Measurements from ENCODE around the gene THOC2. TPM values are rescaled to one million over a fixed set of nuclear protein-coding genes. Genes with fewer than 3 reads are reported as not detected.
A peak's percentile ranks its signal among the peaks of the same experiment; 100 is the strongest.
"Not testable (repeated sequence)": the region's sequence is repeated elsewhere in the genome, so short reads cannot be mapped to it uniquely, and the experiment has no call there.

THOC2 gene
- 87.6 and 91.2 TPM in 2 replicates for total RNA-seq

- Mint-ChIP-seq H3K4me3 (peak within 1 kb of the TSS; percentile 96), H3K27me3 (ENCODE audit: insufficient read depth) (no peaks in the 10 kb centered on the region), H3K27ac (peak within 1 kb of the TSS; percentile 92), H3K9me3 (peaks cover 2% of the 10 kb centered on the region), H3K36me3 (ENCODE audit: low read depth) (peaks cover 1% of the 10 kb centered on the region), H3K4me1 (ENCODE audit: low read depth) (peaks cover 37% of the 10 kb centered on the region)
- intact Hi-C loops (cut with micrococcal nuclease): loop anchor here (1.0 to 10.0 kb wide), 2 partner anchors 32 to 48 kb away; no protein-coding TSS in a partner anchor
- peak; percentile 64 for DNase-seq (ENCODE audit: low spot score)
These were observed at the start of gene THOC2 for GRCh38 chrX:123732670-123733363. THOC2 (minus strand) TSS chrX:123733052; CDS start chrX:123733022, 30 bp downstream.

- H3K4me3 Mint-ChIP-seq; H3K9me3 Mint-ChIP-seq; intact Hi-C loops (cut with micrococcal nuclease); H3K4me1 Mint-ChIP-seq (ENCODE audit: low read depth); H3K36me3 Mint-ChIP-seq (ENCODE audit: low read depth); H3K27me3 Mint-ChIP-seq (ENCODE audit: insufficient read depth); H3K27ac Mint-ChIP-seq; DNase-seq (ENCODE audit: low spot score): not testable (repeated sequence)
These were observed 48.9 kb upstream of the THOC2 start for GRCh38 chrX:123781786-123782185.

- Mint-ChIP-seq H3K4me3 (no peak overlapping the region), H3K9me3 (no peaks in the 10 kb centered on the region), H3K27ac (no peak overlapping the region), H3K27me3 (ENCODE audit: insufficient read depth) (peaks cover 2% of the 10 kb centered on the region), H3K36me3 (ENCODE audit: low read depth) (no peaks in the 10 kb centered on the region), H3K4me1 (ENCODE audit: low read depth) (no peaks in the 10 kb centered on the region)
- intact Hi-C loops (cut with micrococcal nuclease): no loop called here
- DNase-seq (ENCODE audit: low spot score): no peak
These were observed 47.1 kb upstream of the THOC2 start for GRCh38 chrX:123779908-123780396.

GRCh38 chrX:123773258-123773988 is 40.6 kb upstream of the THOC2 start:
- Mint-ChIP-seq H3K27me3 (ENCODE audit: insufficient read depth) (no peaks in the 10 kb centered on the region), H3K4me3 (no peak overlapping the region), H3K27ac (no peak overlapping the region), H3K4me1 (ENCODE audit: low read depth) (no peaks in the 10 kb centered on the region), H3K9me3 (no peaks in the 10 kb centered on the region), H3K36me3 (ENCODE audit: low read depth) (no peaks in the 10 kb centered on the region)
- no peak for DNase-seq (ENCODE audit: low spot score)
- intact Hi-C loops (cut with micrococcal nuclease): no loop called here

GRCh38 chrX:123771449-123772064 is 38.7 kb upstream of the THOC2 start:
- Mint-ChIP-seq H3K4me3 (no peak overlapping the region), H3K36me3 (ENCODE audit: low read depth) (no peaks in the 10 kb centered on the region), H3K27me3 (ENCODE audit: insufficient read depth) (no peaks in the 10 kb centered on the region), H3K9me3 (no peaks in the 10 kb centered on the region), H3K4me1 (ENCODE audit: low read depth) (no peaks in the 10 kb centered on the region), H3K27ac (no peak overlapping the region)
- no peak for DNase-seq (ENCODE audit: low spot score)
- intact Hi-C loops (cut with micrococcal nuclease): no loop called here

- peak overlapping the region; percentile 77 for H3K4me3 Mint-ChIP-seq
- no peaks in the 10 kb centered on the region for H3K36me3 Mint-ChIP-seq (ENCODE audit: low read depth)
- H3K27ac Mint-ChIP-seq: peak overlapping the region; percentile 58
- H3K27me3 Mint-ChIP-seq (ENCODE audit: insufficient read depth): no peaks in the 10 kb centered on the region
- DNase-seq (ENCODE audit: low spot score): peak; percentile 30
- H3K9me3 Mint-ChIP-seq: no peaks in the 10 kb centered on the region
- H3K4me1 Mint-ChIP-seq (ENCODE audit: low read depth): peaks cover 10% of the 10 kb centered on the region
- intact Hi-C loops (cut with micrococcal nuclease): loop anchor here (1.0 to 2.0 kb wide), 2 partner anchors 32 to 96 kb away; partner anchors contain the start of genes THOC2 and XIAP
These were observed 32.4 kb upstream of the THOC2 start for GRCh38 chrX:123764967-123765871.

- DNase-seq (ENCODE audit: low spot score); H3K4me1 Mint-ChIP-seq (ENCODE audit: low read depth); H3K9me3 Mint-ChIP-seq; H3K4me3 Mint-ChIP-seq; H3K27me3 Mint-ChIP-seq (ENCODE audit: insufficient read depth); intact Hi-C loops (cut with micrococcal nuclease); H3K36me3 Mint-ChIP-seq (ENCODE audit: low read depth); H3K27ac Mint-ChIP-seq: not testable (repeated sequence)
These were observed 27.0 kb upstream of the THOC2 start for GRCh38 chrX:123759849-123760248.

- H3K4me3 Mint-ChIP-seq; H3K9me3 Mint-ChIP-seq; DNase-seq (ENCODE audit: low spot score); H3K27me3 Mint-ChIP-seq (ENCODE audit: insufficient read depth); intact Hi-C loops (cut with micrococcal nuclease); H3K36me3 Mint-ChIP-seq (ENCODE audit: low read depth); H3K27ac Mint-ChIP-seq; H3K4me1 Mint-ChIP-seq (ENCODE audit: low read depth): not testable (repeated sequence)
These were observed 24.9 kb upstream of the THOC2 start for GRCh38 chrX:123757794-123758193.

- Mint-ChIP-seq H3K4me1 (ENCODE audit: low read depth) (no peaks in the 10 kb centered on the region), H3K36me3 (ENCODE audit: low read depth) (no peaks in the 10 kb centered on the region), H3K27me3 (ENCODE audit: insufficient read depth) (no peaks in the 10 kb centered on the region), H3K4me3 (no peak overlapping the region), H3K27ac (no peak overlapping the region), H3K9me3 (no peaks in the 10 kb centered on the region)
- intact Hi-C loops (cut with micrococcal nuclease): no loop called here
- no peak for DNase-seq (ENCODE audit: low spot score)
These were observed 23.5 kb upstream of the THOC2 start for GRCh38 chrX:123756320-123756719.

- H3K9me3 Mint-ChIP-seq: no peaks in the 10 kb centered on the region
- H3K27ac Mint-ChIP-seq: no peak overlapping the region
- H3K4me3 Mint-ChIP-seq: no peak overlapping the region
- no peak for DNase-seq (ENCODE audit: low spot score)
- intact Hi-C loops (cut with micrococcal nuclease): no loop called here
- no peaks in the 10 kb centered on the region for H3K36me3 Mint-ChIP-seq (ENCODE audit: low read depth)
- no peaks in the 10 kb centered on the region for H3K4me1 Mint-ChIP-seq (ENCODE audit: low read depth)
- H3K27me3 Mint-ChIP-seq (ENCODE audit: insufficient read depth): no peaks in the 10 kb centered on the region
These were observed 22.3 kb upstream of the THOC2 start for GRCh38 chrX:123755107-123755506.

- Mint-ChIP-seq H3K27me3 (ENCODE audit: insufficient read depth) (no peaks in the 10 kb centered on the region), H3K27ac (no peak overlapping the region), H3K4me3 (no peak overlapping the region), H3K36me3 (ENCODE audit: low read depth) (no peaks in the 10 kb centered on the region), H3K4me1 (ENCODE audit: low read depth) (no peaks in the 10 kb centered on the region), H3K9me3 (no peaks in the 10 kb centered on the region)
- intact Hi-C loops (cut with micrococcal nuclease): no loop called here
- no peak for DNase-seq (ENCODE audit: low spot score)
These were observed 21.0 kb upstream of the THOC2 start for GRCh38 chrX:123753656-123754350.

GRCh38 chrX:123749643-123750042 is 16.8 kb upstream of the THOC2 start:
- Mint-ChIP-seq H3K27me3 (ENCODE audit: insufficient read depth) (no peaks in the 10 kb centered on the region), H3K9me3 (no peaks in the 10 kb centered on the region), H3K27ac (no peak overlapping the region), H3K36me3 (ENCODE audit: low read depth) (no peaks in the 10 kb centered on the region), H3K4me3 (no peak overlapping the region), H3K4me1 (ENCODE audit: low read depth) (no peaks in the 10 kb centered on the region)
- DNase-seq (ENCODE audit: low spot score): no peak
- intact Hi-C loops (cut with micrococcal nuclease): no loop called here

All from activated T-helper 1 cell treated with anti-CD3 and anti-CD28 coated beads, Interleukin-12 subunit alpha, Interleukin-12 subunit beta, Interleukin-2, Interleukin-4 antibody, amounts not matched to agents 30 ng/mL and 10 ng/mL and 1 ng/mL, durations not matched to agents 14 hours and 24 hours and 36 hours (primary cell).